ENCODE measurements around the gene JAGN1. TPM values are rescaled to one million over a fixed set of nuclear protein-coding genes. Genes with fewer than 3 reads are reported as not detected.
A peak's percentile ranks its signal among the peaks of the same experiment; 100 is the strongest.
"Not testable (repeated sequence)": the region's sequence is repeated elsewhere in the genome, so short reads cannot be mapped to it uniquely, and the experiment has no call there.

JAGN1 gene
- total RNA-seq, 2 experiments from 2014 or later, result 27.1 to 33.0 TPM

DNA sequence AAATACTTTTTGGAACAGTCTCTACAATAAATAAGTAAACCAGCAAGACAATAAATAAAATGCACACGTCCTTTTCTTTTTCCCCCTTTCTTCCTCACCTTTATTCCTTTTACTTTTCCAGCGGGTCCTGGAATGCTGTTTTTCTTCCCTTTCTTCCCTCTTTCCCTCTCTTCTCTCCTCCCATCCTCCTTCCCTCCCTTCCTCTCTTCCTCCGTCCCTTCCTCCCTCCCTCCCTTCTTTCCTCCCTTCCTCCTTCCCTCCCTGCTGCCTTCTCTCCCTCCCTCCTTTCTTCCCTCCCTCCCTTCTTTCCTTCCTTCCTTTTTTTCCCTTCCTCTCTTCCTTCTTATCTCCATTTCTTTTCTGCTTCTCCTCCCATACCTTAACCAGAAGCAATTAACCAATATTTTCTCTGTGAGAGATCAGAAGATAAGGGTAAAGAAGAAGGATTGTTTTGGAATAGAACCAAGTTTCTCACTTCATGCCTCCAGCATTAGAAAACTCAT is 8.9 kb downstream of the JAGN1 start:
- intact Hi-C loops (cut with DNase I, micrococcal nuclease), result no loop called here
- ChIA-PET POLR2A (no interaction called here), CTCF (no interaction called here)
- Mint-ChIP-seq H3K27me3 (no peaks in the 10 kb centered on the region), H3K27ac (no peak overlapping the region), H3K4me1 (peaks cover 62% of the 10 kb centered on the region), H3K4me3 (no peak overlapping the region), H3K9me3 (ENCODE audit: low read depth) (peaks cover 3% of the 10 kb centered on the region), H3K36me3 (ENCODE audit: low read depth) (peaks cover 11% of the 10 kb centered on the region)
- no peak for ATAC-seq
- DNase-seq, result no peak

DNA sequence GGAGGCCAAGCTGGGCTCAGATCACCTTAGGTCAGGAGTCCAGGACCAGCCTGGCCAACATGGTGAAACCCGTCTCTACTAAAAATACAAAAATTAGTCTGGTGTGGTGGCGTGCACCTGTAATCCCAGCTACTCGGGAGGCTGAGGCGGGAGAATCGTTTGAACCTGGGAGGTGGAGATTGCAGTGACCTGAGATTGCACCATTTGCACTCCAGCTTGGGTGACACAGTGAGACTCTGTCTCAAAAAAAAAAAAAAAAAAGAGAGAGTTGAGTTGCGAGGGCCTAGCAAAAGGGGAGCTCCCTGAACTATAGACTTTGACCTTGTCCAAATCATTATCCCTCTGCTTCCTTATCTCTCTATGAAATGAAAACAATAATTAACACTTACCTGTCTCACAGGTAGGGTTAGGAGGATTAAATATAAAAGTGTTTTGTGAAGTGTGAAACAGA is 10.6 kb downstream of the JAGN1 start:
- CTCF ChIA-PET; DNase-seq; ATAC-seq; H3K36me3 Mint-ChIP-seq (ENCODE audit: low read depth); POLR2A ChIA-PET; H3K27me3 Mint-ChIP-seq; H3K27ac Mint-ChIP-seq; intact Hi-C loops (cut with DNase I, micrococcal nuclease); H3K9me3 Mint-ChIP-seq (ENCODE audit: low read depth); H3K4me3 Mint-ChIP-seq: not testable (repeated sequence)
- peaks cover 51% of the 10 kb centered on the region for H3K4me1 Mint-ChIP-seq

DNA sequence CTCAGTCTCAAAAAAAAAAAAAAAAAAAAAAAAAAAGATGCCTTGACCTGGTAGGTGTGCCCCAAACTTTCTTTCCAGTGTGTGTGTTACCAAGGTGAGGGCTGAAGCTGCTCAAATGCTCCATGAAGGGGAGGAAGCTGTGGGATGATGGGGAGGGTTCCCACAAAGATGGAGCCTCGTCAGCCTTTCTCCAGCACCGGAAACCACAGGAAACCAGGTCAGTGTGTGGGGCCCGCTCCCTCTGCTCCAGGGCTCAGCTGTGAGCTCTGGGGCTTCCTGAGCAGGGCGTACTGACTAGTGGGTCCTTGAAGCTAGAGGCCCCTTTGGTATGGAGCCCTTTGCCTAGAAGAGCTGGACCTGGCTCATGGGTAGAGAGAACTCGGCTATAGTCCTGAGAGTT is 11.6 kb downstream of the JAGN1 start:
- H3K27ac Mint-ChIP-seq, result peak overlapping the region; percentile 30
- ATAC-seq, result peak; percentile 64
- intact Hi-C loops (cut with DNase I, micrococcal nuclease), result no loop called here

DNA sequence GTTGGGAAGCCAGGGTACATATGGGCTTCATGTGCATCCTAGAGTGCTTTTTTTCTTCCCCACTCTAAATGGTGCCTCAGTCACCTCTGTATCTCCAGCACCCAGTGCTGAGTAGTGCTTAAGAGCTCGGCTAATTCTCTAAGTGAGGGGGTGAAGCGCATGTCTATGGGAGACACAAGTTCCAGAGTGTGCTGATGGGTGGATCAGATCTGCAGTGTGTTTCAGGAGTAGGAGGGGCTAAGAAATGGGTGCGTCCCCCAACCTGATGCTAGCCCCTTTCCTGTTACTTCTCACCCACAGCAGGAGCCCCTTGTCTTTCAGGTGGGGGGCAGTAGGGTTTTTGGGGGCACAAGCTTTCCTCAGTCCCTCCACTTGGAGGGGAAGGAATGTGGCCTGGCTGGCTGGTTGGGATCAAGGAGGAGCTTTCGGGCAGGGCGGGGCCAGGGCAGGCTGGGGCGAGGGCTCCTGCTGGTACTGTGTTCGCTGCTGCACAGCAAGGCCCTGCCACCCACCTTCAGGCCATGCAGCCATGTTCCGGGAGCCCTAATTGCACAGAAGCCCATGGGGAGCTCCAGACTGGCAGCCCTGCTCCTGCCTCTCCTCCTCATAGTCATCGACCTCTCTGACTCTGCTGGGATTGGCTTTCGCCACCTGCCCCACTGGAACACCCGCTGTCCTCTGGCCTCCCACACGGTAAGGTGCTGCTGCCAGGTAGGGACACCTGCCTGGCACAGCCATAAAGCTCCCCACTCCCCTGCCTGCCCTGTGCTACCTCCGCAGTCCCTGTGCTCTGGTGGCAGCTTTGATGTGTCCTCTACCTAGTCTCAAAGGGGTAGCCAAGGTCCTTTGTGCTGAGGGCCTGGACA is 12.2 kb downstream of the JAGN1 start, which contains the start of gene IL17RE:
Gene IL17RE, plus strand, starts transcription at position 477 of the 866 bp plus-strand sequence. Its CDS starts 85 bp downstream, at position 562.
- Mint-ChIP-seq H3K4me3 (peak within 1 kb of the TSS; percentile 30), H3K36me3 (ENCODE audit: low read depth) (no peaks in the 10 kb centered on the region), H3K9me3 (ENCODE audit: low read depth) (no peaks in the 10 kb centered on the region), H3K27me3 (no peaks in the 10 kb centered on the region), H3K27ac (peak within 1 kb of the TSS; percentile 75), H3K4me1 (peaks cover 43% of the 10 kb centered on the region)
- ATAC-seq (peak; percentile 67), DNase-seq (peak; percentile 31)
- intact Hi-C loops (cut with DNase I, micrococcal nuclease), result no loop called here
- CTCF ChIA-PET, result interaction anchor here (0.6 to 1.5 kb wide), 6 partner anchors 10 to 361 kb away, joined by 3 to 5 read pairs (median 3); partner anchors contain the start of gene JAGN1
- POLR2A ChIA-PET, result interaction anchor here (1.2 kb wide), 1 partner anchor 12 kb away, joined by 4 read pairs; the partner anchor contains the start of gene JAGN1

More for the DNA sequence above, 11.6 kb downstream of the JAGN1 start:
- peak; percentile 55 for DNase-seq
- no peaks in the 10 kb centered on the region for H3K27me3 Mint-ChIP-seq
- CTCF ChIA-PET, result interaction anchor here (0.6 to 1.5 kb wide), 5 partner anchors 10 to 362 kb away, joined by 3 to 5 read pairs (median 3); partner anchors contain the start of gene JAGN1
- peaks cover 44% of the 10 kb centered on the region for H3K4me1 Mint-ChIP-seq
- H3K36me3 Mint-ChIP-seq (ENCODE audit: low read depth), result peaks cover 2% of the 10 kb centered on the region
- POLR2A ChIA-PET, result interaction anchor here (1.2 kb wide), 1 partner anchor 11 kb away, joined by 4 read pairs; the partner anchor contains the start of gene JAGN1
- no peaks in the 10 kb centered on the region for H3K9me3 Mint-ChIP-seq (ENCODE audit: low read depth)
- H3K4me3 Mint-ChIP-seq, result peak overlapping the region; percentile 27

DNA sequence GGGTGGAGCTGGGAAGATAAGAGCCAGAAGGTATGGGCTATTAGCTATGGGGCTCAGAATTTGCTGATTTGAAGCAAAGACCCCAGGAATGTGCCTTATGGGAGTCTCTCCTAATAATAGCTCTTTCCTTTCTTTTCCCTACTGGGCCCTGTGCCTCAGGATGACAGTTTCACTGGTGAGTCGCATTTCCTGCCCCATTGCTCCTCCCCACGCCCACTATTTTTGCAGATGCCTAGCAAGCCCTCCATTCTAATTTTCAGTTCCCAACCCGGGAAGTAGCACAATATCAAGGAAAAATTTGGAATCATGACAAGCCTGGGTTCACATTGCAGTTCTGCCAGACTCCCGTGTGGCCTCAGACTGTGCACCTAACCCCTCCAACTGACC is 12.8 kb downstream of the JAGN1 start:
- CTCF ChIA-PET, result interaction anchor here (1.1 kb wide), 1 partner anchor 10 kb away, joined by 3 read pairs; no protein-coding TSS in a partner anchor
- Mint-ChIP-seq H3K27me3 (no peaks in the 10 kb centered on the region), H3K27ac (peak overlapping the region; percentile 75), H3K4me1 (peaks cover 40% of the 10 kb centered on the region), H3K4me3 (peak overlapping the region; percentile 30), H3K9me3 (ENCODE audit: low read depth) (no peaks in the 10 kb centered on the region), H3K36me3 (ENCODE audit: low read depth) (no peaks in the 10 kb centered on the region)
- intact Hi-C loops (cut with DNase I, micrococcal nuclease), result no loop called here
- POLR2A ChIA-PET, result interaction anchor here (1.2 kb wide), 1 partner anchor 13 kb away, joined by 4 read pairs; the partner anchor contains the start of gene JAGN1
- DNase-seq, result peak; percentile 54
- peak; percentile 23 for ATAC-seq

DNA sequence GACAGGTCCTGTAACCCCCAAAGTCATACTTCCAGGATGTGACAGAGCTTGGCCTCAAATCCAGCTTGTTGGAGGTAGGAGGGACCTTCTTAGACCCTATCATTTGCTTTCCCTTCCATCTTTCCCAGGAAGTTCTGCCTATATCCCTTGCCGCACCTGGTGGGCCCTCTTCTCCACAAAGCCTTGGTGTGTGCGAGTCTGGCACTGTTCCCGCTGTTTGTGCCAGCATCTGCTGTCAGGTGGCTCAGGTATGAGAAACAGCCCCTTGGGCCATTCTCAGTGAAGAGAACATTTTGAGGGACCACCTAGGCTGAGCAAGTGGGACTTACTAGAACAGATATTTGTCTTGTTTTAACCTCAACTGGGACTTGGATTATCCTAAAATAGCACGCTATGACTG is 13.5 kb downstream of the JAGN1 start:
- no peak for ATAC-seq
- Mint-ChIP-seq H3K27me3 (no peaks in the 10 kb centered on the region), H3K27ac (no peak overlapping the region), H3K4me3 (no peak overlapping the region), H3K36me3 (ENCODE audit: low read depth) (no peaks in the 10 kb centered on the region), H3K9me3 (ENCODE audit: low read depth) (no peaks in the 10 kb centered on the region), H3K4me1 (peaks cover 34% of the 10 kb centered on the region)
- DNase-seq, result no peak
- ChIA-PET POLR2A (no interaction called here), CTCF (interaction anchor here (1.1 to 1.7 kb wide), 2 partner anchors 10 to 13 kb away, joined by 3 to 5 read pairs; partner anchors contain the start of gene JAGN1)
- intact Hi-C loops (cut with DNase I, micrococcal nuclease), result no loop called here

DNA sequence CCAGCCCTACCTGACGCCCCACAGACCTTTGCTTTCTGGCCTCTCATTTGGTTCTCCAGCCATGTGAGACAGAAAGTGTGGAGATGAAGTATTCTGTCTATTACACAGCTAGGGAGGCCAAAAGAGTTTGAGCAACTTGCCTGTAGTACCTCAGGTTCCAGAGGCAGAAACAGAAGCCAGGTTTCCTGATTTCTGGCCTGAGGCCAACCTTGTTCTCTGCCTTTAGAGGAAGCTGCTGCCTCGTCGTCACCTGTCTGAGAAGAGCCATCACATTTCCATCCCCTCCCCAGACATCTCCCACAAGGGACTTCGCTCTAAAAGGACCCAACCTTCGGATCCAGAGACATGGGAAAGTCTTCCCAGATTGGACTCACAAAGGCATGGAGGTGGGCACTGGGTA is 16.1 kb downstream of the JAGN1 start:
- no peak for DNase-seq
- H3K27ac Mint-ChIP-seq, result no peak overlapping the region
- peaks cover 36% of the 10 kb centered on the region for H3K4me1 Mint-ChIP-seq
- H3K4me3 Mint-ChIP-seq, result no peak overlapping the region
- ChIA-PET POLR2A (no interaction called here), CTCF (interaction anchor here (1.0 kb wide), 1 partner anchor 15 kb away, joined by 3 read pairs; no protein-coding TSS in a partner anchor)
- H3K27me3 Mint-ChIP-seq, result no peaks in the 10 kb centered on the region
- ATAC-seq, result no peak
- no peaks in the 10 kb centered on the region for H3K36me3 Mint-ChIP-seq (ENCODE audit: low read depth)
- intact Hi-C loops (cut with DNase I, micrococcal nuclease), result no loop called here
- H3K9me3 Mint-ChIP-seq (ENCODE audit: low read depth), result no peaks in the 10 kb centered on the region

DNA sequence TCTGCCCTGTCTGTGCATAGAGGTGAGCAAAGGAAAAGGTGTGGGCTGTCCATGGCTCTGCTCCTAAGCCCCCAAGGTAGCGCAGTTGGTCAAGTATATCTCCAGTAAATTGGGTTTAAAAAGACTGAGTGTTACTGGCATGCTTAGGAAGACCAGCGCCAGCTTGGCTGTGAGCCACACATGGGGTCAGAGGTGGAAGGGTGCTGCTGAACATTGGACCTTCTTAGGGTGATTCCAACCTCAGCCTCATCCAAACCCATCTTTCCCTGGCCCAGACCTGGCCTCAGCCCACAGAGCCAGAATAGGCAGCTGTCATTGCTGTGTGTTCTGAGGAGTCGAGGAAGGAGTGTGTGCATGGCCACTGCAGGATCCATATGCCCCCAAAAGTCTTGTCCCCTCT is 17.9 kb downstream of the JAGN1 start:
- peaks cover 25% of the 10 kb centered on the region for H3K4me1 Mint-ChIP-seq
- H3K9me3 Mint-ChIP-seq (ENCODE audit: low read depth), result no peaks in the 10 kb centered on the region
- ATAC-seq, result no peak
- no peaks in the 10 kb centered on the region for H3K36me3 Mint-ChIP-seq (ENCODE audit: low read depth)
- H3K27ac Mint-ChIP-seq, result no peak overlapping the region
- no peak for DNase-seq
- intact Hi-C loops (cut with DNase I, micrococcal nuclease), result no loop called here
- peaks cover 3% of the 10 kb centered on the region for H3K27me3 Mint-ChIP-seq
- ChIA-PET CTCF (interaction anchor here (1.5 to 1.8 kb wide), 2 partner anchors 13 to 24 kb away, joined by 3 to 4 read pairs; no protein-coding TSS in a partner anchor), POLR2A (no interaction called here)
- no peak overlapping the region for H3K4me3 Mint-ChIP-seq

DNA sequence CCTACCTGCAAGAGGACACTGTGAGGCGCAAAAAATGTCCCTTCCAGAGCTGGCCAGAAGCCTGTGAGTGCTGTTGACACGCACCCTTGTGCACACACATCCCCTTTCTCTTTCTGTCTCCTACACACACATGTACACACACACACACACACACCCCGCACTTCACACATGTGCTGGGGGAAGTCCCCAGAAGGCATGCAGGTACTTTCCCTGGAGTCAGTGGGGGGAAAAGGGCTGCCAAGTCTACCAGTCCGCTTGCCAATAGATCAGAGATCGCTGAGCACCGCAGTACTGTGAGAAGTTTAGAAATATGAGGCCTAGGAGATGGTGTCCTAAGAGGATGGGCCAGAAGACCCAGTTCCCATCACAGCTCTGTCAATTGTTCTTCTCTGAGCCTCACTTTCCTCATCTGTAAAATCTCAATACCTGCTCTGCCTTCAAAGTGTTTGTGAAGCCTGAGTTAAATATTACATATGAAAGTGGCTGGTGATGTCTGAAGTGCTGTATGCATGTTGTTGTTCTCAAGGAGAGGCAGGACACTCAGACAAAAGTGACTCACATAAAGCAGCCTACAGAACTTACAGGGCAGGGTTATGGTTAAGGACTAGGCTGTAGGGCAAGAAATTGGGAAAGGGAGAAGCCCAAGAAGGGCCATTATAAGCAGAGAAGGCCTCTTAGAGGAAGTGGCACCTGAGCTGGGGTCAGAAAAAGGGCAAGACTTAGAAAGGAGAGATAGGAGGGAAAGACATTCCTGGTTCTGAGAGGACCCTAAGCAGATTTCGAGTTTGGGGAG is 19.0 kb downstream of the JAGN1 start:
- H3K27ac Mint-ChIP-seq, result peak overlapping the region; percentile 7
- H3K36me3 Mint-ChIP-seq (ENCODE audit: low read depth), result no peaks in the 10 kb centered on the region
- intact Hi-C loops (cut with DNase I, micrococcal nuclease), result no loop called here
- peak; percentile 78 for ATAC-seq
- no peaks in the 10 kb centered on the region for H3K9me3 Mint-ChIP-seq (ENCODE audit: low read depth)
- peak; percentile 50 for DNase-seq
- ChIA-PET POLR2A (no interaction called here), CTCF (no interaction called here)
- H3K27me3 Mint-ChIP-seq, result peaks cover 3% of the 10 kb centered on the region
- peaks cover 17% of the 10 kb centered on the region for H3K4me1 Mint-ChIP-seq
- no peak overlapping the region for H3K4me3 Mint-ChIP-seq

DNA sequence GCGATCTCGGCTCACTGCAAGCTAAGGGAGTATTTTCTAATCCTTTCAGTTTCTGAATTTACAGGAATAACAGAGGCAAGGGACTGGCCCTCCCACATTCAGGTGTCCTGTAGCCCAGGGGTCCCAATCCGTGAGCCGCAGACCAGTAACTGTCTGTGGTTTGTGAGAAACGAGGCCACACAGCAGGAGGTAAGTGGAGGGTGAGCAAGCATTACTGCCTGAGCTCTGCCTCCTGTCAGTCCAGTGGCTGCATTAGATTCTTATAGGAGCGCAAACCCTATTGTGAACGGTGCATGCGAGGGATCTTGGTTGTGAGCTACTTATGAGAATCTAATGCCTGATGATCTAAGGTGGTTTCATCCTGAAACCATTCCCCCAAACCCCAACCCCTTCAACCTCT is 21.5 kb downstream of the JAGN1 start:
- no peaks in the 10 kb centered on the region for H3K9me3 Mint-ChIP-seq (ENCODE audit: low read depth)
- no peak for DNase-seq
- no peak overlapping the region for H3K27ac Mint-ChIP-seq
- no peaks in the 10 kb centered on the region for H3K36me3 Mint-ChIP-seq (ENCODE audit: low read depth)
- ChIA-PET CTCF (interaction anchor here (1.1 to 5.4 kb wide), 3 partner anchors 10 to 20 kb away, joined by 3 to 32 read pairs (median 5); partner anchors contain the start of gene CRELD1), POLR2A (interaction anchor here (1.0 to 1.2 kb wide), 2 partner anchors 21 to 37 kb away, joined by 4 read pairs; partner anchors contain the start of gene JAGN1)
- peaks cover 5% of the 10 kb centered on the region for H3K27me3 Mint-ChIP-seq
- intact Hi-C loops (cut with DNase I, micrococcal nuclease), result no loop called here
- no peak for ATAC-seq
- H3K4me1 Mint-ChIP-seq, result peaks cover 29% of the 10 kb centered on the region
- H3K4me3 Mint-ChIP-seq, result no peak overlapping the region
